Measurements from ENCODE around the gene KCNE5. TPM values are rescaled to one million over a fixed set of nuclear protein-coding genes. Genes with fewer than 3 reads are reported as not detected.

KCNE5 gene
- total and polyA plus RNA-seq, 4 experiments from 2014 or later, result 0.22 TPM; not detected in 3

DNA sequence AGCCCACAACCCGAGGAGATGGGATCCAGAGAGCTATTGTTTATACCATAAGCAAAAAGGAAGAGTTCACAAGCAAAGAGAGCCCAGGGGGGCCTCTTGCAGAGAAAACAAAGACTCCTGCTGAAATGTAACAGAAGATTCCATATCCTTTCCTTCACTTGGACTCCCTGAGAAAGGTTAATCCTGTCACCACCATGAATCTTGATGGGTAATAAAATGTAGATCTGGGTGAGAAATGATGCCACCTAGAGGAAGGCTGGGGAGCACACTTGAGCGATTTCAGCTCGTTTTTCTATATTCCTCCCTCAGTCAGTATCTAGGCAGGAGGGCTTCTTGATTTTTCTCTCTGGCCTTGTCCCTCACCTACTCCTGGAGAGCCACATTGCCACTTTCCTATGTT, 10.2 kb upstream of the KCNE5 start:
- ChIA-PET CTCF (ENCODE audit: partially characterized antibody) (interaction anchor here (1.6 to 3.4 kb wide), 3 partner anchors 150 to 256 kb away, joined by 4 to 16 read pairs (median 6); no protein-coding TSS in a partner anchor), POLR2A (ENCODE audit: partially characterized antibody) (no interaction called here)
- H3K4me3 ChIP-seq (ENCODE audit: low read length in 2 of 2), result no peak overlapping the region
- Mint-ChIP-seq H3K27ac (no peak overlapping the region), H3K36me3 (peaks cover 12 to 13% of the 10 kb centered on the region in 2 donors), H3K27me3 (no peaks in the 10 kb centered on the region), H3K4me1 (peaks cover 0 to 6% (median 2%) of the 10 kb centered on the region in 4 donors), H3K4me3 (no peak overlapping the region), H3K9me3 (no peaks in the 10 kb centered on the region)
- H3K36me3 ChIP-seq (ENCODE audit: insufficient read depth, low read length), result no peaks in the 10 kb centered on the region
- H3K9me3 ChIP-seq (ENCODE audit: control insufficient read depth in 1 of 2, low read length in 2 of 2), result no peaks in the 10 kb centered on the region
- no peak overlapping the region for H3K27ac ChIP-seq (ENCODE audit: low read depth, low read length)
- peak in 1 of 5 donors; percentile 0 for DNase-seq
- no peaks in the 10 kb centered on the region for H3K4me1 ChIP-seq (ENCODE audit: insufficient read depth, low read length)
- intact Hi-C loops (cut with micrococcal nuclease), result no loop called here
- no peaks in the 10 kb centered on the region for H3K27me3 ChIP-seq (ENCODE audit: insufficient read depth, low read length)

DNA sequence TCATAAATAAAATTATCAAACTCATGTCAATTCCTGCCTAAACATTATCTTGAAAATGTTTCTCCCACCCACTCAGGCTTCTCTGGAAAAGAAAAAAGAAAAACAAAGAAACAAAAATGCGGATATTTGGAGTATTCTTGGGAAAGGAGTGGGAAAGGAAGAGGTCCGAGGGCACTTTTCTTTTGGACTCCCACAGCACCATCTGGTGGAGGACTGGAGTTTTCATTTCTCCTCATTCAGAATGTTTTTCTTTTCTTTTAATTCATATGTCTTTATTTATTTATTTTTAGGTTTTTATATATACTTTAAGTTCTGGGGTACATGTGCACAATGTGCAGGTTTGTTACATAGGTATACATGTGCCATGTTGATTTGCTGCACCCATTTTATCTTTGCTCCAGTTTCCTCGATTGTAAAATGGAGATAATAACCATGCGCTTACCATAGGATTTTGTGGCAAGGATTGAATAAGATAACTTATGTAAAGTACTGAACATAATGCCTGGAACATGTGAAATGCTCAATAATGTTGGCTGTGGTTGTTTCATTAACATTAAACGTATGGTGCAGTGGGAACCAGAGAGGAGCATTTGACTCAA, 8.0 kb upstream of the KCNE5 start:
- DNase-seq, result no peak
- Histone ChIP-seq H3K9me3 (ENCODE audit: control insufficient read depth in 1 of 2, low read length in 2 of 2) (no peaks in the 10 kb centered on the region), H3K36me3 (ENCODE audit: insufficient read depth, low read length) (no peaks in the 10 kb centered on the region), H3K27ac (ENCODE audit: low read depth, low read length) (no peak overlapping the region), H3K27me3 (ENCODE audit: insufficient read depth, low read length) (no peaks in the 10 kb centered on the region), H3K4me3 (ENCODE audit: low read length in 2 of 2) (no peak overlapping the region), H3K4me1 (ENCODE audit: insufficient read depth, low read length) (no peaks in the 10 kb centered on the region)
- H3K9me3 Mint-ChIP-seq, result no peaks in the 10 kb centered on the region
- H3K4me1 Mint-ChIP-seq, result no peaks in the 10 kb centered on the region
- intact Hi-C loops (cut with micrococcal nuclease), result loop anchor here (5.0 kb wide), 1 partner anchor 146 kb away; no protein-coding TSS in a partner anchor
- ChIA-PET POLR2A (ENCODE audit: partially characterized antibody) (no interaction called here), CTCF (ENCODE audit: partially characterized antibody) (interaction anchor here (1.1 to 3.4 kb wide), 2 partner anchors 147 kb away, joined by 6 to 16 read pairs; no protein-coding TSS in a partner anchor)
- H3K27ac Mint-ChIP-seq, result no peak overlapping the region
- H3K4me3 Mint-ChIP-seq, result no peak overlapping the region
- peaks cover 2 to 4% of the 10 kb centered on the region in 2 donors for H3K36me3 Mint-ChIP-seq
- H3K27me3 Mint-ChIP-seq, result no peaks in the 10 kb centered on the region

DNA sequence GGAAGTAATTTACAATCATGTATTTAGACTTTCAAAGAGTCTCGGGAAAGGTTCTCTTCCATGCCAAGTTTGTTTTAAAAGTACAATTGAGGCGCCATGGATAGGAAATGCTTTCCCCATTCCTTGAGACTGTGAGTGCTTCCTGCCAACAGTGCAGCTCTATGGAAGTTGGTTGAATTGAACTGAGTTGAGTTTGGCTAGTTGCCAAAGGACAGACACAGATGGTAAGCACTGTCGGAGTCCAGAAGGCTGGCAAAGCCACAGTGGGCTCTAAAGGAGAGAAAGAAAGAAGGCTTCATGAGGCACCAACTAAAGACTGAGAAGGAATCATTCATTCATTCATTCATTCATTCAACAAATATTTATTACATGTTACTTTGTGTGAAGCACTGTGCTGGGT, 4.3 kb upstream of the KCNE5 start:
- Histone ChIP-seq H3K27me3 (ENCODE audit: insufficient read depth, low read length) (no peaks in the 10 kb centered on the region), H3K4me1 (ENCODE audit: insufficient read depth, low read length) (no peaks in the 10 kb centered on the region), H3K27ac (ENCODE audit: low read depth, low read length) (no peak overlapping the region), H3K36me3 (ENCODE audit: insufficient read depth, low read length) (no peaks in the 10 kb centered on the region), H3K9me3 (ENCODE audit: control insufficient read depth in 1 of 2, low read length in 2 of 2) (no peaks in the 10 kb centered on the region), H3K4me3 (ENCODE audit: low read length in 2 of 2) (no peak overlapping the region)
- Mint-ChIP-seq H3K4me3 (no peak overlapping the region), H3K4me1 (peaks cover 0 to 3% (median 0%) of the 10 kb centered on the region in 4 donors), H3K9me3 (peaks cover 0 to under 1% (median 0%) of the 10 kb centered on the region in 8 donors), H3K36me3 (peaks cover 0 to 2% of the 10 kb centered on the region in 2 donors), H3K27ac (peak overlapping the region in 1 of 7 donors; percentile 61), H3K27me3 (no peaks in the 10 kb centered on the region)
- CTCF ChIA-PET (ENCODE audit: partially characterized antibody), result no interaction called here
- intact Hi-C loops (cut with micrococcal nuclease), result no loop called here
- POLR2A ChIA-PET (ENCODE audit: partially characterized antibody), result no interaction called here
- DNase-seq, result no peak

DNA sequence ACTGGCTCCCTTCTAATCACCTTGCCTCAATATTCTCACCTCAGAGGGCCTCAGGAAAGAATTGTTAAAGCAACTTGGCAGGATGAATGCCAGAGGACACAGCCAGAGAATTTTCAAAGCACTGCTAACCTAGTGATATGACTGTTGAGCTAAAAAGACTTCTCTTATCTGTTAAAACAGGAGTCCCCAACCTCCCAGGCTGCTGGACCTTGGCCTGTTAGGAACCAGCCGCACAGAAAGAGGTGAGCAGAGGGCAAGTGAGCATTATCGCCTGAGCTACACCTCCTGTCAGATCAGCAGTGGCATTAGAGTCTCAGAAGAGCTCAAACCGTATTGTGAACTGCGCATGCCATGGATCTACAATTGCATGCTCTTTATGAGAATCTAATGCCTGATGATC, 1.7 kb upstream of the KCNE5 start:
- intact Hi-C loops (cut with micrococcal nuclease), result no loop called here
- POLR2A ChIA-PET (ENCODE audit: partially characterized antibody), result no interaction called here
- no peak overlapping the region for H3K4me3 Mint-ChIP-seq

DNA sequence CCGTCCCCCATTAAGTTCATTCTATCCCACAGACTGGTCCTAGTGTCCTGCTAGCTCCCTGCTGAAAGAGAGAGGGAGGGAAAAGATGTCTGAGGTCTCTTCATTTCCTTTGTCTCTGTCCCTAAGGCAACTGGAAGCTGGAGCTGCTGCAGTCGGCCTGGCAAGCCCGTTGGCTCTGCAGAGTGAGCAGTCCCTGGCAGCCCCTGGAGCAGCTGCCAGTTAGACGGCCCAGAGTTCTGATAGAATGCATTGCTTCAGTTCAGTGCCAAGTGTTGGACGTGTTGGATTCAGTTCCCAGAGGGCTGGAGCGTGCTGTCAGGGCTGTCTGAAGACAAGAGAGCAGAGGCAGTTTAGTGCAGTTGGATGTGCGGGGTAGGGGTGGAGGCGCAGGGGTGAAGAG, 975 bp downstream of the KCNE5 start:
- Histone ChIP-seq H3K36me3 (ENCODE audit: insufficient read depth, low read length) (no peaks in the 10 kb centered on the region), H3K4me1 (ENCODE audit: insufficient read depth, low read length) (no peaks in the 10 kb centered on the region), H3K27me3 (ENCODE audit: insufficient read depth, low read length) (no peaks in the 10 kb centered on the region), H3K4me3 (ENCODE audit: low read length in 2 of 2) (no peak overlapping the region), H3K27ac (ENCODE audit: low read depth, low read length) (no peak overlapping the region), H3K9me3 (ENCODE audit: control insufficient read depth in 1 of 2, low read length in 2 of 2) (no peaks in the 10 kb centered on the region)
- ChIA-PET CTCF (ENCODE audit: partially characterized antibody) (no interaction called here), POLR2A (ENCODE audit: partially characterized antibody) (no interaction called here)
- intact Hi-C loops (cut with micrococcal nuclease), result no loop called here
- H3K27ac Mint-ChIP-seq, result no peak overlapping the region
- peaks cover 0 to 2% (median 0%) of the 10 kb centered on the region in 8 donors for H3K9me3 Mint-ChIP-seq
- DNase-seq, result no peak
- no peaks in the 10 kb centered on the region for H3K36me3 Mint-ChIP-seq
- H3K4me3 Mint-ChIP-seq, result no peak overlapping the region
- no peaks in the 10 kb centered on the region for H3K27me3 Mint-ChIP-seq
- H3K4me1 Mint-ChIP-seq, result peaks cover 0 to 3% (median 0%) of the 10 kb centered on the region in 4 donors

More for the DNA sequence above, 1.7 kb upstream of the KCNE5 start:
- no peaks in the 10 kb centered on the region for H3K27me3 Mint-ChIP-seq
- H3K36me3 ChIP-seq (ENCODE audit: insufficient read depth, low read length), result no peaks in the 10 kb centered on the region
- H3K4me1 Mint-ChIP-seq, result peaks cover 0 to 3% (median 0%) of the 10 kb centered on the region in 4 donors
- CTCF ChIA-PET (ENCODE audit: partially characterized antibody), result interaction anchor here (1.5 kb wide), 1 partner anchor 230 kb away, joined by 3 read pairs; no protein-coding TSS in a partner anchor
- no peaks in the 10 kb centered on the region for H3K4me1 ChIP-seq (ENCODE audit: insufficient read depth, low read length)
- no peak overlapping the region for H3K4me3 ChIP-seq (ENCODE audit: low read length in 2 of 2)
- H3K27ac Mint-ChIP-seq, result no peak overlapping the region
- no peak overlapping the region for H3K27ac ChIP-seq (ENCODE audit: low read depth, low read length)
- DNase-seq, result no peak
- no peaks in the 10 kb centered on the region for H3K9me3 ChIP-seq (ENCODE audit: control insufficient read depth in 1 of 2, low read length in 2 of 2)
- H3K36me3 Mint-ChIP-seq, result peaks cover 0 to 2% of the 10 kb centered on the region in 2 donors
- H3K27me3 ChIP-seq (ENCODE audit: insufficient read depth, low read length), result no peaks in the 10 kb centered on the region
- peaks cover 0 to 2% (median 0%) of the 10 kb centered on the region in 8 donors for H3K9me3 Mint-ChIP-seq

DNA sequence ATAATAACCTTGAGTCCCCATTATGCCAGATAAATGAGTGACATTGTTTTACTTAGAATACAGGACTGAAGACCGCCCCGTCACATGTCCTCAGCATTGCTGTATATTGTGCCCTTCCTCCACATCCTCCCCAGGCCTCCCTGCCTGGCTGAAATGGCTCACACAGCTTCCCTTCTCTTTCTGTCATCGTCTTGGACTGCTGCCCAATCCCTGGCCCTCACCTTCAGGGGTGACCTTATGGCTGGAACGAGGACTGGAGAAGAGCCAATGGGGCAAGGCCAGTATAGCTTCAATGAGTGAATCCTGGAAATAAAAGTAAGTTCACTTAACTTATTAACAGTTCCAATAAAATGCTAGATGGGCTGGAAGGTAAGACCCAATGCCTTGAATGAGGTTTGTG, 2.7 kb downstream of the KCNE5 start:
- H3K4me3 ChIP-seq (ENCODE audit: low read length in 2 of 2), result no peak overlapping the region
- H3K4me1 ChIP-seq (ENCODE audit: insufficient read depth, low read length), result no peaks in the 10 kb centered on the region
- no peak overlapping the region for H3K27ac ChIP-seq (ENCODE audit: low read depth, low read length)
- Mint-ChIP-seq H3K27me3 (no peaks in the 10 kb centered on the region), H3K9me3 (peaks cover 0 to 2% (median 0%) of the 10 kb centered on the region in 8 donors), H3K27ac (no peak overlapping the region), H3K4me3 (no peak overlapping the region), H3K4me1 (no peaks in the 10 kb centered on the region), H3K36me3 (no peaks in the 10 kb centered on the region)
- H3K36me3 ChIP-seq (ENCODE audit: insufficient read depth, low read length), result no peaks in the 10 kb centered on the region
- DNase-seq, result no peak
- intact Hi-C loops (cut with micrococcal nuclease), result no loop called here
- ChIA-PET CTCF (ENCODE audit: partially characterized antibody) (no interaction called here), POLR2A (ENCODE audit: partially characterized antibody) (no interaction called here)
- H3K27me3 ChIP-seq (ENCODE audit: insufficient read depth, low read length), result no peaks in the 10 kb centered on the region
- no peaks in the 10 kb centered on the region for H3K9me3 ChIP-seq (ENCODE audit: control insufficient read depth in 1 of 2, low read length in 2 of 2)

DNA sequence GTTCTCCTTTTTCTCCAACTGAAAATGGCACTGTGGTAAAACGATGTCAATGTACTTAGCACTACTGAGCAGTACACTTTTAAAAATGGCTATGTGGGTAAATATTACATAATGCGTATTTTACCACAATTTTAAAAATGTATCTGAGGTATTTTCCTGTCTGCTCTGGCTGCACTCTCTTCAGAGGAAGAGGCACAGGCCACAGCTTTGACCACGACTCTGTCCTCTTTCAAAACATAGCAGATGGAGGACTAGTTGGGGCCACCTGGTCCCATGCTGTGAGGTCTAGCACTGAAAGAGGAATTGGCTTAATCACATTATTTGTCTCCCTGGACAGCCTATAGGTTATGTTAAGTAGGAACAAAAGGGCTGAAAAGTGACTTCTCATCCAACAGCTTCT, 5.2 kb downstream of the KCNE5 start:
- Mint-ChIP-seq H3K4me3 (no peak overlapping the region), H3K27me3 (no peaks in the 10 kb centered on the region), H3K9me3 (peaks cover 0 to 2% (median 0%) of the 10 kb centered on the region in 8 donors), H3K4me1 (no peaks in the 10 kb centered on the region), H3K36me3 (no peaks in the 10 kb centered on the region), H3K27ac (no peak overlapping the region)
- CTCF ChIA-PET (ENCODE audit: partially characterized antibody), result no interaction called here
- Histone ChIP-seq H3K27me3 (ENCODE audit: insufficient read depth, low read length) (no peaks in the 10 kb centered on the region), H3K36me3 (ENCODE audit: insufficient read depth, low read length) (no peaks in the 10 kb centered on the region), H3K4me1 (ENCODE audit: insufficient read depth, low read length) (no peaks in the 10 kb centered on the region), H3K27ac (ENCODE audit: low read depth, low read length) (no peak overlapping the region), H3K4me3 (ENCODE audit: low read length in 2 of 2) (no peak overlapping the region), H3K9me3 (ENCODE audit: control insufficient read depth in 1 of 2, low read length in 2 of 2) (no peaks in the 10 kb centered on the region)
- no peak for DNase-seq
- intact Hi-C loops (cut with micrococcal nuclease), result no loop called here
- POLR2A ChIA-PET (ENCODE audit: partially characterized antibody), result no interaction called here
